GM19397 (cell line): Measurements from ENCODE around the gene CACNA1C.

Experiments
- ATAC-seq: cut with Tn5 transposase; IDR thresholded peaks from one replicate; pipeline ENCODE4 v1.9.1; 2021; ENCODE audit warnings: mild to moderate bottlenecking, moderate library complexity; ENCODE audit not compliant: unreplicated experiment

The CACNA1C gene

GRCh38 chr12:2628401-2628800, 575.6 kb downstream of the CACNA1C start:
- no peak for ATAC-seq

DNA sequence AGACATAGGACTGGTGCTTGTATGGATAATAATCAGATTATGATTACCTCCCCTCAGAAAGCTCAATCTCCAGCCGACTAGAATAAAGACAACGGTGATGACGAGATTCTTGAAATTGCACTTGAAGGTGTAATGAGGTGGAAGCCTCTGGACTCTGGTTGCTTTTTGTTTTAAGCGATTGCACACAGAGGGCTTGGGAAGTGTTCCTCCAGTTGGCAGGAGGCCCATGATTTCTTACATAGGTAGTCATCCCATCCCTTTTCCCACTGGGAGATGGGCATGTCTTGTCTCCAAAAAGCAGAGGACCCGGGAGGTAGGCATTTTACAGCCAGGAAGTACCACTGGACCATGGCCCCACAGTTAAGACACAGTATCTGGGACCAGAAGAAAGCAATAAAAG, 576.3 kb downstream of the CACNA1C start:
- no peak for ATAC-seq

GRCh38 chr12:2631653-2632350, 579.0 kb downstream of the CACNA1C start:
- ATAC-seq, result no peak

- ATAC-seq, result no peak
Observed at GRCh38 chr12:2633176-2633824, 580.5 kb downstream of the CACNA1C start.

GRCh38 chr12:2633825-2634200, 581.0 kb downstream of the CACNA1C start:
- ATAC-seq, result no peak

DNA sequence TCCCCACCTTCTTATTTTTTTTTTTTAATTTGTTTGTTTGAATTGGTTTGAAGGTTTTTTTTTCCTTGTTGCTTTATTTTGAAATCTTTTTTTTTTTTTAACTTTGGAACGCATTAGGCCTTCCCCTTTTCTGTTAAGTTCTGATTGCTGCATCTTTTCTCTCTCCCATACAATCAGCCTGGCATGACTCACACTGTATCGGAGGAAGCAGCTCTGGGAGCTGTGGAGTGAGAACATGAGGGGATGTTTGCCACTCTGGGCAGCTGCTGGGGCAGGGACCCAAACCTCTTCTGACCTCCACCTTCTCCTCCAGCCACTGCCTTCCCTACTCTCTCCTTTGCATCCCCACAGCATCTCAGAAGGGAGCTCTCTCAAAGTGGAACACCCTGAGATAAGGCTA, 581.7 kb downstream of the CACNA1C start:
- ATAC-seq, result no peak

DNA sequence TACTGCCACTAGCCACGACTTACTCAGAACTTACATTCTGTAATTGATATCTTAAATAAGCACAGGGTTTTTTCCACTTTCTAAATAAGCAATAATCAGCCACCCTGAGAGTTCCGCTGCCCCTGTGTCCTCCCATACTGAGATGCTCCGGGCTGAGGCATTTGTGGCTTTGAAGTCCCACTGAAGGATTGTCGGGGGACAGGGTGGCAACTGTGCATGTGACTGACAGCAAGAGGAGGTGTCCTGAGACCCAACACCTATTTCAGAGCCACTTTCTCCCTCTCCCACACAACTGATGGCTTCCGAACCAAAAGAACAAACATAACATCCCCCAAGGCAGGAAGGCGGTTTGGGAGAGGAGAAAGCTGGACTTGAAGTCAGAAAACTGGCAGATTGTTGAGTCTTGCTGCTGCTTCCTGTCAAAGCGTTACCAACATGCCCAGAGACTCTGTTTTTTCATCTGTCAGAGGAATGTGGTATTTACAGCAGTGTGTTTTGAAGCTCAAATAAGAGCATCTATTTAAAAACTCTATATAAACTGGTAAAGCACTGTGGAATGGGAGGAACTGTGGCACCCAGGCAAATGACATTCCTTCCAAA, 584.1 kb downstream of the CACNA1C start:
- ATAC-seq, result no peak

GRCh38 chr12:2637371-2637770, 584.6 kb downstream of the CACNA1C start:
- no peak for ATAC-seq

- no peak for ATAC-seq
Observed at GRCh38 chr12:2638273-2639019, 585.7 kb downstream of the CACNA1C start.

GRCh38 chr12:2639020-2639298, 586.2 kb downstream of the CACNA1C start:
- ATAC-seq, result no peak

- ATAC-seq, result no peak
Observed at GRCh38 chr12:2640281-2640680, 587.5 kb downstream of the CACNA1C start.

DNA sequence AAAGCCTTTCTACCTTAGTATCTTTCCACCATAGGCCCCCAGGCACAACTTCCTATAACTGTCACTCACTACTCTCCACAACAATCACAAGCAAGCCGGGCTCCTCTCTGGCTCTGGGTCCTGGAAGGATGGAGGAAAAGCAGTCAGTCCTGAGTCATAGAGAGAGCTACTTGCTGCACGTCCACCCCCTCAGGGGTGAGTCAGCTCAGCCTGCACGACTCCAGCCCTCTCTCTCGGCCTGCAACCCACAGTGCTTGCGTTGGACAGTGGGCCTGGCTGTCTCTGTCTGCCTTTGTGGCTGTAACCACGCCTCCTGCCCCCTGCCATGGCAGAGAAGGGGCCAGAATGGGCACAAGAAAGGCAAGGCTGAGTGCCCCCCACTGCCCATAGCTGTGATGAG, 587.9 kb downstream of the CACNA1C start:
- ATAC-seq, result no peak

GRCh38 chr12:2641207-2641606, 588.4 kb downstream of the CACNA1C start:
- ATAC-seq, result no peak

- no peak for ATAC-seq
Observed at GRCh38 chr12:2641761-2642160, 589.0 kb downstream of the CACNA1C start.

- no peak for ATAC-seq
Observed at GRCh38 chr12:2642176-2642892, 589.5 kb downstream of the CACNA1C start.

DNA sequence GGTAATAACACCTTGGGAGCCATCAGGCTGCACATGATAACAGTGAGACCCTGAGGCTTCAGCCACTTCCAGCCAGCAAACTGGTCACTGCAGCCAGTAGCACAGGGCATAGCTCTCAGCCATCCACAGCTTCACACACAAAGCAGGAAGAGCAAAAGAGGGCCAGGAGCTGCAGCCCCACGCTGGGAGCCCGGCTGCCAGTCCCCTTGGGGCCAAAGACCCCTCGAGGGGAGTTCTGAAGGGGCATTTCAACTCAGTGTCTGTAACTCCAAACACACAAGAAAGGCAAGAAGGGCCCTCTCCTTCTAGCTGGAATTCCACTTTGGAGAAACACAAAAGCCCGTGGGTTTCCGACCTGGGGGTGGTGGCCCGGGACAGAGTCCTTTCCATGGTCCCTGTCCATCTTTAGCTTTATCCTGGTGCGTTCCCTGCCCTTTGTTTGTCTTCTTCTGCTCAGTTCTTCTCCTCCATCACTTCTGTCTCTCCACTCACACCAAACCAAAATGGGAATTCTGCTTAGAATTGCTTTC, 590.2 kb downstream of the CACNA1C start:
- no peak for ATAC-seq

- no peak for ATAC-seq
Observed at GRCh38 chr12:2643576-2644135, 590.9 kb downstream of the CACNA1C start.

DNA sequence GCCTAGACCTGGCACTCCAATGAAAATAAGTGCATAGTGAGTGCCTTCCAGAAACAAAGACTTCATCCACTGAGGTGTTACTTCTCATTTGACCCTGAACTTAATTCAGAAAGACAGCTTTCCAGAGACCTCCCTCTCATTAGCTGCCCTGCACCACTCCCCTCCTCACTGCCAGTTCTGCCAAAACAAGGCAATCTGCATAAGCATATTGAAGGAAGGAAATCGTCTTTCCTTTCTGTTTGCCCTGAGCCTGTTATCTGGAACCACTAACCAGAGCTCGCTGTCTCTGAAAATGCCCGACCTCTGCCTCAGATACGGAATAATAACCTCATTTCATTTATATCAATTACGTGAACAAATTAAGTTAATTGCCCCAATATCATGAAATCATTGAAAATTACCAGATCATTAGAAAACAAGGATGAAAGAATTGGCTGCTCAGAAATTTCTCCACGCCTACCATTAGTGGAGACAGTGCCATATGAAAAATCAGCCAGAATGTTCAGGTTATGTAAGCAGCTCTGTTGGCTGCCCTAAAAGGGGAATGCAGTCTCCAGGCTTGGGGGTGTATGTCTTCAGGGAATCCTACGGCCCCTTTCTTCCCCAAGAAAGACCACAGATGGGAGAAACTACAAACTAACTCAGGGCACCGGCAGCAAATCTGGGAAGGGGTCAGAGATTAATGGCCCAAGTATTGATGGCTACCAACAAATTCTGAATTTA, 592.1 kb downstream of the CACNA1C start:
- ATAC-seq, result no peak

- ATAC-seq, result no peak
Observed at GRCh38 chr12:2645460-2645859, 592.7 kb downstream of the CACNA1C start.

- no peak for ATAC-seq
Observed at GRCh38 chr12:2646341-2646740, 593.6 kb downstream of the CACNA1C start.
